ENCODE measurements around the gene SLC6A6.

DNA sequence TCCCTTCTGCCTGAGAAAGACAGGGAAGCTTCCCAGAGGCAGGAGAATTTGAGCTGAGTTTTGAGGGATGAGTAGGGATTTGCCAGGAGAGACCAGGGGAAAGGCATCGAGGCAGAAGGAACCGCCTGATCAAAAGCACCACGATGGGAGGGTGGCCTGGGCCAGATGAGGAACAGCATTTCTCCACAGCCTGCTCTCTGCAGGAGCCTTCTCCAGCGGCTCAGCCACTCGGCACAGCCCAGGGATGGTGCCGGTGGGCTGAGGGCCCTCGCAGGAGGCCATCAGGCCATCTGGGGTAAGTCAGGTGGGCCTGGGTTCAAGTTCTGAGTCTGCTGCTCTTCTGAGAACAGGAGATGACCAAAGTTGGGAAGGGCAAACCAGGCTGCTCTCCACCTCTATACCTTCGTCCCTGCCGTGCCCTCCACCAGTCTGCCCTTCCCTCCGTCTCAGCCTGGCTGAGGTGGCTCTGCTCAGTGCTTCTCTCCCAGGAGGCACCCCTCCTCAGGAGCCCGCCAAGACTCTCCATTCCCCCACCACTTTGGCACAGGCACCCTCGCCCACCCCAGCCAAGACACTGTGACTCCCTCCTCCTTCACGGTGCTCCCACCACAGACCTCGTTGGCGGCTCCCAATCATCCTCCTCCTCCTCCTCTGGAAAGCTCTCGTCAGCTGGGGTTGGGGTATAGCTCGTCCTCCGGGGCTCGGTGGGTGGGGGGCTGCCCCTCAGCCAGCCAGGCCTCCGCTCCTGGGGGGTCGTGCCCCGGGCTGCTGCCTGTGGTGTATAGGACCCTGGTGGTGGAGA lies 102.8 kb downstream of the SLC6A6 start:
- TF ChIP-seq, protein P1, sequence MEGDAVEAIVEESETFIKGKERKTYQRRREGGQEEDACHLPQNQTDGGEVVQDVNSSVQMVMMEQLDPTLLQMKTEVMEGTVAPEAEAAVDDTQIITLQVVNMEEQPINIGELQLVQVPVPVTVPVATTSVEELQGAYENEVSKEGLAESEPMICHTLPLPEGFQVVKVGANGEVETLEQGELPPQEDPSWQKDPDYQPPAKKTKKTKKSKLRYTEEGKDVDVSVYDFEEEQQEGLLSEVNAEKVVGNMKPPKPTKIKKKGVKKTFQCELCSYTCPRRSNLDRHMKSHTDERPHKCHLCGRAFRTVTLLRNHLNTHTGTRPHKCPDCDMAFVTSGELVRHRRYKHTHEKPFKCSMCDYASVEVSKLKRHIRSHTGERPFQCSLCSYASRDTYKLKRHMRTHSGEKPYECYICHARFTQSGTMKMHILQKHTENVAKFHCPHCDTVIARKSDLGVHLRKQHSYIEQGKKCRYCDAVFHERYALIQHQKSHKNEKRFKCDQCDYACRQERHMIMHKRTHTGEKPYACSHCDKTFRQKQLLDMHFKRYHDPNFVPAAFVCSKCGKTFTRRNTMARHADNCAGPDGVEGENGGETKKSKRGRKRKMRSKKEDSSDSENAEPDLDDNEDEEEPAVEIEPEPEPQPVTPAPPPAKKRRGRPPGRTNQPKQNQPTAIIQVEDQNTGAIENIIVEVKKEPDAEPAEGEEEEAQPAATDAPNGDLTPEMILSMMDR (conservative IDR thresholded peaks at IDR 0.05 in 1 of 2, IDR thresholded peaks at IDR 0.05 in 1 of 2; ENCODE audit: extremely low read depth in 1 of 2, insufficient read depth in 1 of 2, low read depth in 1 of 2, low read length in 2 of 2): no peak
- TF ChIP-seq EZH2 (IDR thresholded peaks at IDR 0.05; ENCODE audit: borderline replicate concordance, low read length): no peak
